HG02852 (cell line): ENCODE results near the gene ASCL5.

Source experiments
- ATAC-seq: cut with Tn5 transposase; IDR thresholded peaks from one replicate; pipeline ENCODE4 v1.9.1; 2021; ENCODE audit warnings: mild to moderate bottlenecking, moderate library complexity; ENCODE audit not compliant: unreplicated experiment

ASCL5 gene

GRCh38 chr1:201111672-201112071 lies 15.3 kb downstream of the ASCL5 start:
- ATAC-seq: no peak

GRCh38 chr1:201111156-201111555 lies 15.8 kb downstream of the ASCL5 start:
- no peak for ATAC-seq

- ATAC-seq: no peak
Observed at GRCh38 chr1:201110616-201111015, 16.4 kb downstream of the ASCL5 start.

GRCh38 chr1:201110138-201110537 lies 16.8 kb downstream of the ASCL5 start:
- ATAC-seq: no peak

- ATAC-seq: no peak
Observed at GRCh38 chr1:201109651-201110050, 17.3 kb downstream of the ASCL5 start.

- ATAC-seq: no peak
Observed at GRCh38 chr1:201108614-201109013, 18.4 kb downstream of the ASCL5 start.

- no peak for ATAC-seq
Observed at GRCh38 chr1:201105688-201106087, 21.3 kb downstream of the ASCL5 start.

- no peak for ATAC-seq
Observed at GRCh38 chr1:201104141-201104540, 22.8 kb downstream of the ASCL5 start.

- ATAC-seq: no peak
Observed at GRCh38 chr1:201103666-201104065, 23.3 kb downstream of the ASCL5 start.

GRCh38 chr1:201100169-201100930 lies 26.6 kb downstream of the ASCL5 start:
- ATAC-seq: no peak

- no peak for ATAC-seq
Observed at GRCh38 chr1:201098992-201099677, 27.8 kb downstream of the ASCL5 start.

- no peak for ATAC-seq
Observed at GRCh38 chr1:201096977-201097856, 29.8 kb downstream of the ASCL5 start.

- ATAC-seq: no peak
Observed at GRCh38 chr1:201096041-201096461, 30.9 kb downstream of the ASCL5 start.

GRCh38 chr1:201095581-201095980 lies 31.4 kb downstream of the ASCL5 start:
- no peak for ATAC-seq

- ATAC-seq: no peak
Observed at GRCh38 chr1:201094832-201095231, 32.2 kb downstream of the ASCL5 start.

GRCh38 chr1:201093962-201094361 lies 33.0 kb downstream of the ASCL5 start:
- no peak for ATAC-seq

GRCh38 chr1:201093561-201093960 lies 33.4 kb downstream of the ASCL5 start:
- ATAC-seq: no peak

- ATAC-seq: no peak
Observed at GRCh38 chr1:201092738-201093137, 34.2 kb downstream of the ASCL5 start.

- no peak for ATAC-seq
Observed at GRCh38 chr1:201091256-201091655, 35.7 kb downstream of the ASCL5 start.

GRCh38 chr1:201090541-201090940 lies 36.4 kb downstream of the ASCL5 start:
- ATAC-seq: no peak

GRCh38 chr1:201089596-201089995 lies 37.4 kb downstream of the ASCL5 start:
- ATAC-seq: no peak
